NCI-H1092 (cell line): ENCODE results near the gene ABHD3.
"Not testable (repeated sequence)": the region's sequence is repeated elsewhere in the genome, so short reads cannot be mapped to it uniquely, and the experiment has no call there.

Experiments
- DNase-seq: peaks from one replicate; lab custom pipeline; 2025; lab: John Stamatoyannopoulos, UW

Gene ABHD3

DNA sequence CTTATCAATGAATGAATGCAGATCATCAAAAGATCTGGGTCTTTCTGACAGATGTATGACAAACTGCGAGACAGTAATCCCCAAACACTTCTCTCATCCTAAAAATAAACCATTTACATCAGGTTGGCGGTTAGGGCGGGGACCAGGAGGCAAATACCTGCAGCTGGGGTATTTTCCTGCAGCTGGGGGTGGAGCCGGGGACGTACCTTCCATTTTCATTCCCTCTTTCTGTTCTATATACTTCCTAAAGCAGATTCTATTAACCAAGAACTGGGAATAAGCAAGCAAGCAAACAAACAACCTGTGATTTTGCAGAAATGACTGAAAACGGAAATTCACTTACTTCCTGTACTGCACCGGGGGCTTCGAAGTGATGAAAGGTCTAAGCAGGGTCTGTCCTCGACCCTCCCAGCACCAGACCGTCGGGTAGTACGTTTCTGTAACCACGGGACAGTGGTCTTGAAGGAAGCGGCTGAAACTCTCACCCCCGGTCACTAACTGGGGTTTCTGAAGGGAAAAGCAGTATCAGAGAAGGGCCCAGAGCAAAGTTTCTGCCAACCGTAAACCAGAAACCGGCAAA is 1.2 kb downstream of the ABHD3 start:
- DNase-seq, result no peak

DNA sequence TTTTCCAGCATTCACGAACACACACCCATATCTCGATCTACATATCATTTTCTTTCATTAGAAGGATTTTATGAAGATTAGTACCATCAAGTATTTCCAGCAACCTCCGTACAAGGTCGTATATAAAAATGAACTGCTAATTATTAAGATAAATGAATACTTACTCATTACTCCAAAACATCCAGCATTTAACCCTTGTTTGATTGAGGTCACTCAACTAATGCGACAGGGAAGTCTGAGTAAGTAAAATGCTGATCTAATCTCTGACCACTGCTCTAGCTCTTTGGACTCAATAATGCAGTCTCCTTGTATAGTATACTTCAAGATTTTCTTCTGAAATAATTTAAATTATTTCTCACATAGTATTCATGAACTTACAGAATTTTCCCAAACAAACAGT is 2.0 kb downstream of the ABHD3 start:
- DNase-seq, result no peak

DNA sequence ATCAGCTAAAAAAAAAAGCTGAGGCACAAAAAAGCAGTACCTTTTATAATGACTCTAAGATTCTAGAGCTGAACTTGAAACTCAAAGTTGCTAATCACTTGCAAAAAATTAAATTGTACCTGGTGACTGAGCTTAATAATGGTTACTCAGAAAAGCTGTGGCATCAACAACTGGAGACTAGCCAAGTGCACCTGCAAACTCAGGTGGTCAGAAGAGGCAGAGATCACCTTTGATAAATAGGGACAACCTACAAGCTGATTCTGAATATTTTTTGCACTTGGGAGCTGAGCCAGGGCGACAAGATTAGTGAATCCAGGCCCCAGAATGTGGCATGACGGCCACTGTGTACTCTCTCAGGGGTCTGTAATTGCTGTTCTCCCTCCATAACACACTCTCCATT is 3.0 kb downstream of the ABHD3 start:
- DNase-seq, result no peak

DNA sequence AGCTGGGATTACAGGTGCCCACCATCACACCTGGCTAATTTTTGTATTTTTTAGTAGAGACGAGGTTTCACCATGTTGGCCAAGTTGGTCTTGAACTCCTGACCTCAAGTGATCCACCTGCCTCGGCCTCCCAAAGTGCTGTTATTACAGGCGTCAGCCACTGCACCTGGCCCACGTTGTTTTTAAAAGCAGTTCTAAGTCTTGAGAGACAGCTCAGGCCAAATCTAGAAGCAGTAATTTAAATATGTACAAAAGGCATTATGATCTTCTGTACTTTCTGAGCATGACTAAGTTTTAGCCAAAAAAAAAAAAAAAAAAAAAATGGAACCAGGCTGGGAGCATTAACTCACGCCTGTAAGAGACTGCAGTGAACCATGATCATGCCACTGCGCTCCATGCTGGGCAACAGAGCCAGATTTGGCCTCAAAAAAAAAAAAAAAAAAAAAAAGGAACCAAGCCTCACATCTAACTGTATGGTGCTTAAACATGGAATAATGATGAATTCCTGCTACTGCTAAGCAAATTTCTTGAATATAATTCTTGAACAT is 4.0 kb downstream of the ABHD3 start:
- DNase-seq, result no peak

DNA sequence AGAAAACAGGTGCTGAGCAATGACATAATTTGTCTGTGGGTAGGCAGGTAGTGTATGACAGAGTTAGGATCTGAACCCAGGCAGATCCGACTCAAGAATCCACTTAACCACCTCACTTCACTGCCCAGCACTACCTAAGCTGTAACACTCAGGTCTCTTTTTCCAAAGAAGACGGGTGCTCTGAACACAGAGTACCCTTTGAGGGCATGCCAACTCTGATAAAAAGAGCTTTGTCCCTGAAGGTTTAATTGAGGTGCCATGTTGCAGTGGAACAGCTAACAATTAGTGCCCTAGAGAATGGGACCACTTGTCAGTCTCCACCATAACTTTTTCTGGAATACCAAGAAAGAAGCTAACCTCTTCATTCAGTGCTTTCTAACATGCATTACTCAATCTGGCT is 11.3 kb downstream of the ABHD3 start:
- DNase-seq, result no peak

DNA sequence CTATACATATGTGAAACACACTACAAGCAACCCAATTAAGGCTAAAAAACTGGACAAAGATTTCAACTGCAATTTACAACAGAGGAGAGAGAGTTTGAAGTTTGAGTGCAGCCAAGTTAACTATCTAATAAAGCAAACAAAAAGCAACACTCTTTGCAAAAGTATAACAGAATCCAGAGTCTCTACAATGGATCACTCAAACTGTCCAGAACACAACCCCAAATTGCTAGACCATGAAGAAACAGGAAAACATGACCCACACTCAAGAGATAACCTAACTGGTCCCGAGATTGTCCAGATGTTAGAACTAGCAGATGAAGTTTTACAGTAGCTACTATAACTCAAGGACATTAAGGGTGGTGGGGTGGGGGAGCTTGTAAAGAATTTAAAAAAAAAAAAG is 14.8 kb downstream of the ABHD3 start:
- no peak for DNase-seq

DNA sequence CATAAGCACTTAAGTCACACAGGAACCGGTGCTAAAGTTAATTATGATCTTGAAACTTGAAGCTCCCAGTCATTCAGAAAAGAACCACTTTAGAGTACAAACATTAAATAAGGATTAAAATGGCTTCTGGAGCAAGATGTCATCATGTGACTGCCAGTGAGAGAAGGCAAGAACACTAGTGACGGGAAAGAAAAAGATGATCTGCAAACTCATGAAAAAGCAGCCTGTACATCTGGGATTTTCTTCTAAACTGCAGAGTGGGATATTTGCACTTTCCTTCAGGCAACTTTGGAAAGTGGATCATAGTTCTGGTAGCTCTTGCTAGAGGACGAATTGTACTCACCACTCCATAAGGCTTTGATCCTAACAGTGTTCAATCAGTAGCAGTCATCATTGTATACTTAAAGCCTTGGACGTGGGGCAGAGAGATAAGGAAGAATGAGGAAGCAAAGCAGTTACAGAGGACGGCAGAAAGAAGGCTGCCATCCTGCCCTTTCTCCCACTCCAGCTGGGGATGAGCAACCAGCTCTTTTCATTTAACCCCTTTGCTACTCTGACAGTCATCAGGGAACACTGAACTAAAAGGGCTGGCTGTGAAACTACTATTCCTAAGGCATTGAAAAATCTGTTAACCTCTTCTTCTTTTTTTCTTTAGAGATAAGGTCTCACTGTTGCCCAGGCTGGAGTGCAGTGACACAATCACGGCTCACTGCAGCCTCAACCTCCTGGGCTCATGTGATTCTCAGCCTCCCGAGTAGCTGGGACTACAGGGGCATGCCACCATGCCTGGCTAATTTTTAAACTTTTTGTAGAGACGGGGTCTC is 18.1 kb downstream of the ABHD3 start:
- DNase-seq, result no peak

DNA sequence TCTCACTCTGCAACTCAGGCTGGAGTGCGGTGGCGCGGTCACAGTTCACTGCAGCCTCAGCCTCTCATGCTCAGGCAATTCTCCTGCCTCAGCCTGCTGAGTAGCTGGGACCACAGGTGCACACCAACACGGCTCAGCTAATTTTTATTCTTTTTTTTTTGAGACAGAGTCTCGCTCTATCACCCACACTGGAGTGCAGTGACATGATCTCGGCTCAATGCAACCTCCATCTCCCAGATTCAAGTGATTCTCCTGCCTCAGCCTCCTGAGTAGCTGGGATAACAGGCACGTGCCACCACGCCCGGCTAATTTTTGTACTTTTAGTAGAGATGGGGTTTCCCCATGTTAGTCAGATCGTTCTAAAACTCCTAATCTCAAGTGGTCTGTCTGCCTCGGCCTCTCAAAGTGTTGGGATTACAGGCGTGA is 19.0 kb downstream of the ABHD3 start:
- DNase-seq, result not testable (repeated sequence)

DNA sequence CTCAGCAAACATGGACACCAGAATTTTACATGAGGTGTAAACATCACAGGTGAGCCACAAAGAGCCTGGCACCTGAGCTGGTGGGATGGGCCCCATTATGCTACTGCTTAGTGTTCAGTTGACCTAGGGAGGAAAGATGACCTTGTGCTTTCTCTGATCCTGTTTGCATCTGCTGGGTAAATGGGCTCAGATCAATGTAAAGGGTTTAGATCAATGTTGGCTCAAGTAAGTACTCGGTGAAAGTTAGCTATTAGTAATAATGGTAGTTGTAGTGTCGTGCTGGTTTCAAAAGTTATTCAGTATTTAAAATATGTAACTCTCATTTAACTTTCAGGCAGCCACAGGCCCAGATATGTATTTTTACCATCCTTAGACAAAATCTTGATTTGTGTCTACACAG is 19.8 kb downstream of the ABHD3 start:
- DNase-seq, result no peak

DNA sequence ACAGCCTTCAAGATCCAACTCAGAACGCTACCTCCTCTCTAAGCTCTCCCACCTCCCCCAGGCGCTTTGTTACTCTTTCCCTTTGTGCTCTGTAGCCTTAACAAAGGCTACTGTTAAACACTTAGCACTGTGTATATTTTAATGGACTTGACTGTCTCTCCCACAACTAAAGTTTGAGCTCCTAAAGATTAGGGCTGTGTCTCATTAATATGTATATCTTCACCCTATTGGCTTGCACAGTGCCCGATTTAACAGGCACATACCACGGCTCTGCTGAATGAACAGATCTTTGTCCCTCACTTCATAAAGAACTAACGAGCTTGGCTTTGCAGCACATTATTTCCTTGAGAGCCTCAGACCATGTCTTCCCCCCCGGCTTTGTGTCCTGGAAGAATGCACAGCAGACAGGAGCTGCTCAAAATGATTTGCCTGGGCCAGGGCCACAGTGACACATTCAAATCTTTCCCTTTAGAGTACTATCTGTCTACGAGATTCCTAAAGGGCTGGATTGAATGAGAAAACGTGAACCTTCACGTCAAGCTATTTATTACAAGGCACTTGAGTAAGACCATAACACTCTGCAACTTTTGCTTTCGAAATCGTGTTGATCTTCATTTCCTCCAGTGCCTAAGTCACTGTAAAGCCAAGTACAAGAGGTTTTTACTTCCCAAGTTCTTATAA is 22.1 kb downstream of the ABHD3 start:
- no peak for DNase-seq

DNA sequence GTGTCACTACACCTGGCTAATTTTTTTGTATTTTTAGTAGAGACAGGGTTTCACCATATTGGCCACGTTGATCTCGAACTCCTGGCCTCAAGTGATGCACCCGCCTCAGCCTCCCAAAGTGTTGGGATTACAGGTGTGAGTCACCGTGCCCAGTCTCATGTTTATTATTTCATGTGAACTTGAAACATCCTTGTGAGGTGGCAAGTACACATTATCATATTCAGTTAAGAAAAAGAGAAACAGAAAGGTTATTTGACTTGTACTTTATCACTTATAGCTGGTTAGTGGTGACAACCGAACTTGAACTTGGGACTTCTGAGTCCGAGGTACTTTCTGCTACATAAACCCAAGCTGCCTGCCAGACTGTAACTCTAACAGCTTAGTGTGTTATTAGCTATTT is 24.4 kb downstream of the ABHD3 start:
- no peak for DNase-seq

DNA sequence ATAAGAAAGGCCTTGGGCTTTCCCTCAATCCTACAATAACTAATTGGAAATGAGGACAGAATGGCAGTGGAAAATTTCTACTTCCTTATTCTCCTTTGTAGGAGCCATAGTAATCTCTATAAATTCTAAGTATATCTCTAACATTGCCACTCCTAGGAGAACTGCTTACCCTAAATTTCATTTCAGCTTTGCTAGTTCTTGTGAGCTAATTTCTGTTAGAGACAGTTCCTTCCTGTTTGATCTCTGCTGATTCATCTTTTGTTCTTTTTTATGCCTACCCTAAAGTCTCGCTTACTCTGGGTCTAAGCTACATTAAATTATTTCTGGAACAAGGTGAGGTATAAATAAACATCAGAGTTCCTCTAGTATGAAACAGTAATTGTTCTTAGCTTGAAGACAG is 25.7 kb downstream of the ABHD3 start:
- no peak for DNase-seq

DNA sequence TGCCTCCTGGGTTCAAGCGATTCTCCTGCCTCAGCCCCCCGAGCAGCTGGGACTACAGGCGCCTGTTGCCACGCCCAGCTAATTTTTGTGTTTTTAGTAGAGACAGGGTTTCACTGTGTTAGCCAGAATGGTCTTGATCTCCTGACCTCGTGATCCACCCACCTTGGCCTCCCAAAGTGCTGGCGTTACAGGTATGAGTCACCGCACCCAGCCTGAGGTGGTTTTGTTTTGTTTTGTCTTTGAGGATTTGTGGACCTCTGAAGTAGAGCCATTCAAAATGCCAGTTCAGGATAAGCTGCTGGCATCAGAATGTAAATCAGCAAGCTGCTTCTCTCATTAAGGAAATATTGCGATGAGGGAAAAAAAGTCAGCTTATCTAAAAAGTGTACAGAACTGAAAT is 29.2 kb downstream of the ABHD3 start:
- DNase-seq, result not testable (repeated sequence)

DNA sequence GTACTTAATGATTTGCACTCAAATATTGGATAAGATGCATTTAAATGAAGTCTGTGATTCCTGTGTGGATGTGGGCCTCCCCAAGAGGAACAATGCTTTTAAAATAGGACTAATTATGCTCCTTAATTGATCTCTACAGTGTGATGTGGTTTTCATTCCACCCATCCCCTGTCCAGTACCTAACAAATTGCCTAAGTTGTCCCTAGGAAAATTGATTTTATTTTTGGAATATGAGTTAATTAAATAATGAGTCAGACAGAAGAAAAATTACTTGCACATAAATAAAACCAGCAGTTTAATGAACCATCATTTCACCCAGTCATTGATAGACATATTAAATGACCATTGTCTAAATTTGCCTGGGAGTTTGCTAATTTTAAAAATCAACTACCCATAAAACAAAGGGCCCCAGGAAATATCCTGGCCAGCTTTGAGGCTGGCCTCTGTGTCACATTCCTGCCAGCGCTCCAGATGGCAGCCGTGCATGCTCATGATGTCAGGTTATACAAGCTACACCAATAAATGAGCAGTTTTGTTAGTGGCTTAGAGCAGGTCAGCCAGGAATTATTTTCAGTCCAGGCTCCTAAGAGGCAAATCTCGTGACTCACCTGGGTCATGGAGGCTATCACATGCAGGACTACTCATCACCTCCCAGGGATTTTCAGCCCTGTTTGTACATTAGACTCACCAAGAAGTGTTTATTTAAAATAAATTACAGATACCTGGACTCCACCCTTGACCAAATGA is 31.9 kb downstream of the ABHD3 start:
- DNase-seq, result no peak

DNA sequence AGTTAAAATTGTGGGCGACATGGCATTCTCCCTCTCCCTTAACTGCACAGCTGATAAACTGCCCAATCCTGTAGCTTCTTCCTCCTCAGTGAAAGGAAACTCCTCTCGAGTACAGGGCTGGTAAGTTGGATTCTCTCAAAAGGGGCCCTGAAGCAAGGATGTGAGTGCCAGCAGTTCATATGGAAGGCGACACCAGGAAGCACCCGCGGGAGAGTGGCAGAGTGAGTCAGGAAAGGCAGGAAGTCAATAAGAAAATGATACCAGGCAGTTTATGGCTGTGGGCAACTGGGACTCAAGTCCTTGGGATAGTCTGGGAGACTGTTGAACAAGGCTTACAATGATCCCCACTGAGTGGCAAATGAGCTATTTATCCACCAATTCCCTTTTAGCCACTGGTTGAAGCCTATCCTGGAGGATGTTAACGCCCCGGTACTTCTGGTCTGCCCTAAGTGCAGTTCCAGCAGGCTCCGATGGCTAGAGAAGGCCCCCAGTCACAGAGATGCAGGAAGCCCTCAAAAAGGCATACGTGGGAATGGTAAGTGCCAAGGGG is 34.8 kb downstream of the ABHD3 start:
- no peak for DNase-seq

DNA sequence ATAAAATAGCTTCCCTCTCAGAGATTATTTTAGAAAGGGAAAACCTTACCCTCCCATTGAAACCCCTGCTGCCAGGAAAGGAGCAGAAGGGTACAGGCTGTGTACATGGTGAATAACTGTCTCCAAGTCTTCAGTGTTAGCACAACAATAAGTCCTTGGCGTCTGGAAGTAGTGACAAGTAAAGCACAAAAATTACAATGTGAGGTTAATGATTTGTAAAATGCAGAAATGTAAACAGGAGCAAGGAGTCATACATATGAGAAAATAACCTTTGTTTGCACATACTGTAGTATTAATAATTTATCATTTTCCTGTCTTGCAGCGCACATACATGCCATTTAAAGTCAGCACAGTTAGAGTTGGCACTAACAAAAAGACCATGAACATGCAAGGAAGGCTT is 40.5 kb downstream of the ABHD3 start:
- no peak for DNase-seq

DNA sequence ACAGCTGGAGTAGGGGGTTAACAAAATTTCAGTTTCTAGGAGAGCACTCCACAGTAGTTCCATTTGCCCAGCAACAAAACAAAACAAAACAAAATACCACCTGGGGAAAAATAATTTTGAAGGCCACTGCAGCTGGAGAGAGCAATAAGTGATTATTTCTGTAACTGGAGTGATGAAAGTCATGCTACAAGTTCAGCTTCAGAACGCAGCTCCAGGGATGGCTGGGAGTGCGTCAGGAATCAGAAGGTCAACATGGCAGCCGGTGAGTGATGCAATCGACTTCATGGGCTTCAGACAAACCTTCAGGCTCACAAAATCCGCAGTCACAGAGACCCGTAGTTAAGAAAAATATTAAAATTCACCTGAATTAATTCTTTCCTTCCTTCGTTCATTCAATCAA is 41.0 kb downstream of the ABHD3 start:
- DNase-seq, result no peak

DNA sequence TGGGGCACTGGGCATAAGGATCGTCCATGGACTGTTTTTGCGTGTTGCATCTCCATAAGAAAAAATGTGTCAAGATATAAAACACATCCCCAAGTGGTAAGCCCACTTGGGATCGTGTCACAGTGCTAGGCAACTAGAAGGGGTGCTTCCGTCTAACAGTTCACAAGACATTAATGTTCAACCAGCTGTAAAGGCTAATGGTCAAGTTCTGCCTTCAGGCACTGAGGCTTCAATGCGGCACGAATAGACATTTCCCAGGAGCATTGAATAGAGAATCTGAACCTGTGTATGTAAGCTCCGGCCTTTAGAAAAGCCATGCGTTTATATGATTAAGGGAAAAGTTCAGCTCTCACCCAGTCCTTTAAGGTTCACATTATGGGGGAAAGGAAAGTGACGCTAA is 42.0 kb downstream of the ABHD3 start:
- DNase-seq, result no peak

DNA sequence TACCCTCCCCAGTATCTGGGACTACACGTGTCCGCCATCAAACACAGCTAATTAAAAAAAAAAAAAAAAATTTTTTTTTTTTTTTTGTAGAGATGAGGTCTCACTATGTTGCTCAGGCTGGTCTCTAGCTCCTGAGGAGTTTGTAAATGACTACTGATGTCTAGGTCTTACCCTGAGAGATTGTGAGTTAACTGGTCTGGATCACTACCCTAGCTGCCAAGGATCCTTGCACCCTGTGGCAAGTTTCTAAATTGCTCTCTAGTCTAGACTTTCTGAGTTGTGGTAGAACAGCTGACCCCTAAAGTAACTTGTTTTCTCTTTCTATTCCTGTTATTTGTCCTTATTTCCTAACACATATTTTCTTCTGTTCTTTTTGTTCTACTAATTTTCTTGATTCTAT is 44.5 kb downstream of the ABHD3 start:
- DNase-seq, result no peak

DNA sequence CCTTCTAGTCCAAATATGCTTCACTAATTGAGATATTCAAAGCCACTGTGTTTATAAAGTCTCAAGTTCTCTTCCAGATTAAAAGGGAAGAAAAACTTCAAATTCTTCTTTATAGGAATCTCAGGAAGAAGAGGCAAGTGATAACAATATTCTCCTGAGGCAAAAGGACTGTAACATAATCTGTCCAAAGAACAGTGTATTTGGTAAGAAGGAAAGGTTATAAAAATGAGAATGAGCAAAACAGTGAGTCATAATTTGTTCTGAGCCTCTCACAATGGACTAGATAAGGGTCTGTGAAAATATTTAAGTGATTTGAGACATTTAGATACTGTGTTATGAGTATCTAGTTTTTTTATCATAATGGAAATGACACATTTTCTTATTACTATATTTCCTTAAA is 48.2 kb downstream of the ABHD3 start:
- DNase-seq, result no peak

DNA sequence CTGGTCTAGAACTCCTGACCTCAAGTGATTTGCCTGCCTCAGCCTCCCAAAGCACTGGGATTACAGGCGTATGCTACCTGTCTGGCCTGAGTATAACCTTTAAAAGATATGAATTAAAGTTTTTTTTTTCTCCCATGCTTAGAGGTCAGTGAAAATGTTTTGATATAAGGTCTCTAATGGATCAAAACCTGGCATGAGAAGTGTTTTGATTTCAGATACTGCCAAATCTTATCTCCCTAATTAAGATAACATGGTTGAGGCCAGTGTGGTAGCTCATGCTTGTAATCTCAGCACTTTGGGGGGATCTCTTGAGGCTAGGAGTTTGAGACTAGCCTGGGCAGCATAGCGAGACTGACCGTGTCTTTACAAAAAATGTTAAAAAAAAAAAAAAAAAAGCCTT is 51.2 kb downstream of the ABHD3 start:
- no peak for DNase-seq

DNA sequence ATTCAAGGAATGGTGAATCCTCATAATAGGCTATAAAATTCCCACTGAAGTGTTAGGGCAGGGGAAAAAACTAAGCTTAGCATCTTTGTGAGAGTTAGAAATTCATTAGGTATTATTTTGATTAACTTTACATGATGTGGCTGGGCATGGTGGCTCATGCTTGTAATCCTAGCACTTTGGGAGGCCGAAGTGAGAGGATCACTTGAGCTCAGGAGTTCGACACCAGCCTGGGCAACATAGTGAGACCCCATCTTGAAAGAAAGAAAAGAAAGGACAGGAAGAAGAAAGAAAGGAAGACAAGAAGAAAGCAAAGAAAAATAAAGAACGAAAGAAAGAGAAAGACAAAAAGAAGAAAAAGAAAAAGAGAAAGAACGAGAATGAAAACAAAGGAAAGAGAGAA is 52.5 kb downstream of the ABHD3 start:
- no peak for DNase-seq
